HEK293 (cell line): ENCODE results near the gene CLDN18.

Source experiments
- BCL11A ChIP-seq: fragments of 450-650 bp; formaldehyde crosslinking; IDR thresholded peaks from 2 replicates; pipeline ENCODE4 v1.5.1; 2016; ENCODE audit warnings: low read depth, missing biosample characterization, missing genetic modification characterization
- EGR2 ChIP-seq: fragments of 450-650 bp; formaldehyde crosslinking; IDR thresholded peaks from 2 replicates; pipeline ENCODE4 v1.5.1; 2016; ENCODE audit warnings: low read depth, missing biosample characterization, missing genetic modification characterization
- GLI2 ChIP-seq: fragments of 450-650 bp; formaldehyde crosslinking; IDR thresholded peaks from 2 replicates; pipeline ENCODE4; 2017; ENCODE audit warnings: missing biosample characterization, missing genetic modification characterization, low read depth, borderline replicate concordance
- KLF8 ChIP-seq: fragments of 450-650 bp; formaldehyde crosslinking; IDR thresholded peaks from 2 replicates; pipeline ENCODE4 v1.5.1; 2016; ENCODE audit warnings: missing biosample characterization, missing genetic modification characterization
- KLF9 ChIP-seq: fragments of 450-650 bp; formaldehyde crosslinking; IDR thresholded peaks from 2 replicates; pipeline ENCODE4 v1.5.1; 2016; ENCODE audit warnings: missing biosample characterization, missing genetic modification characterization, low read depth
- MYNN ChIP-seq: fragments of 450-650 bp; formaldehyde crosslinking; IDR thresholded peaks from 2 replicates; pipeline ENCODE4 v1.5.1; 2016; ENCODE audit warnings: missing biosample characterization, missing genetic modification characterization, borderline replicate concordance
- PBX3 ChIP-seq: sonication (generic); formaldehyde crosslinking; IDR thresholded peaks from 2 replicates; pipeline ENCODE4 v1.8.1; 2022; ENCODE audit warnings: mild to moderate bottlenecking, moderate library complexity, missing genetic modification reagents
- PRDM6 ChIP-seq: fragments of 450-650 bp; formaldehyde crosslinking; IDR thresholded peaks from 2 replicates; pipeline ENCODE4 v1.5.1; 2017; ENCODE audit warnings: missing biosample characterization, missing genetic modification characterization
- SP2 ChIP-seq: fragments of 450-650 bp; formaldehyde crosslinking; IDR thresholded peaks from 2 replicates; pipeline ENCODE4 v1.5.1; 2016; ENCODE audit warnings: missing biosample characterization, missing genetic modification characterization
- ZBTB26 ChIP-seq: fragments of 450-650 bp; formaldehyde crosslinking; optimal IDR thresholded peaks from 2 replicates; pipeline ENCODE3; 2016; ENCODE audit warnings: missing biosample characterization, mild to moderate bottlenecking, missing genetic modification characterization
- ZEB2 ChIP-seq: fragments of 450-650 bp; formaldehyde crosslinking; IDR thresholded peaks from 2 replicates; pipeline ENCODE4 v1.5.1; 2016; ENCODE audit warnings: missing biosample characterization, missing genetic modification characterization
- ZNF10 ChIP-seq: fragments of 450-650 bp; formaldehyde crosslinking; IDR thresholded peaks from 2 replicates; pipeline ENCODE4 v1.5.1; 2017; ENCODE audit warnings: missing biosample characterization, missing genetic modification characterization
- ZNF157 ChIP-seq: fragments of 450-650 bp; formaldehyde crosslinking; IDR thresholded peaks from 2 replicates; pipeline ENCODE4 v1.5.1; 2016; ENCODE audit warnings: missing biosample characterization, missing genetic modification characterization
- ZNF16 ChIP-seq: fragments of 450-650 bp; formaldehyde crosslinking; IDR thresholded peaks from 2 replicates; pipeline ENCODE4 v1.5.1; 2016; ENCODE audit warnings: low read depth, missing biosample characterization, missing genetic modification characterization
- ZNF18 ChIP-seq: fragments of 450-650 bp; formaldehyde crosslinking; IDR thresholded peaks from 2 replicates; pipeline ENCODE4 v1.5.1; 2016; ENCODE audit warnings: missing biosample characterization, missing genetic modification characterization
- ZNF221 ChIP-seq: fragments of 450-650 bp; formaldehyde crosslinking; IDR thresholded peaks from 2 replicates; pipeline ENCODE4 v1.5.1; 2017; ENCODE audit warnings: missing biosample characterization, missing genetic modification characterization, borderline replicate concordance
- ZNF239 ChIP-seq: fragments of 450-650 bp; formaldehyde crosslinking; IDR thresholded peaks from 2 replicates; pipeline ENCODE4 v1.5.1; 2016; ENCODE audit warnings: missing biosample characterization, missing genetic modification characterization
- ZNF324 ChIP-seq: fragments of 450-650 bp; formaldehyde crosslinking; IDR thresholded peaks from 2 replicates; pipeline ENCODE4 v1.5.1; 2016; ENCODE audit warnings: missing biosample characterization, missing genetic modification characterization
- ZNF341 ChIP-seq: fragments of 450-650 bp; formaldehyde crosslinking; IDR thresholded peaks from 2 replicates; pipeline ENCODE4; 2016; ENCODE audit warnings: low read depth, missing biosample characterization, missing genetic modification characterization
- ZNF354C ChIP-seq: fragments of 450-650 bp; formaldehyde crosslinking; IDR thresholded peaks from 2 replicates; pipeline ENCODE4 v1.5.1; 2016; ENCODE audit warnings: missing biosample characterization, missing genetic modification characterization, low read depth, borderline replicate concordance
- ZNF426 ChIP-seq: fragments of 450-650 bp; formaldehyde crosslinking; IDR thresholded peaks from 2 replicates; pipeline ENCODE4 v1.5.1; 2017; ENCODE audit warnings: missing biosample characterization, missing genetic modification characterization, mild to moderate bottlenecking, inconsistent platforms, moderate library complexity
- ZNF433 ChIP-seq: fragments of 450-650 bp; formaldehyde crosslinking; IDR thresholded peaks from 2 replicates; pipeline ENCODE4 v1.5.1; 2016; ENCODE audit warnings: missing biosample characterization, missing genetic modification characterization, low read depth
- ZNF510 ChIP-seq: fragments of 450-650 bp; formaldehyde crosslinking; IDR thresholded peaks from 2 replicates; pipeline ENCODE4 v1.5.1; 2018; ENCODE audit warnings: mild to moderate bottlenecking, missing genetic modification characterization, missing biosample characterization; ENCODE audit not compliant: insufficient replicate concordance
- ZNF514 ChIP-seq: fragments of 450-650 bp; formaldehyde crosslinking; IDR thresholded peaks from 2 replicates; pipeline ENCODE4 v1.5.1; 2016; ENCODE audit warnings: missing biosample characterization, missing genetic modification characterization
- ZNF521 ChIP-seq: fragments of 450-650 bp; formaldehyde crosslinking; IDR thresholded peaks from 2 replicates; pipeline ENCODE4 v1.5.1; 2017; ENCODE audit warnings: missing biosample characterization, mild to moderate bottlenecking, missing genetic modification characterization
- ZNF529 ChIP-seq: fragments of 450-650 bp; formaldehyde crosslinking; IDR thresholded peaks from 2 replicates; pipeline ENCODE4 v1.5.1; 2017; ENCODE audit warnings: missing genetic modification characterization, missing biosample characterization; ENCODE audit not compliant: insufficient replicate concordance
- ZNF544 ChIP-seq: fragments of 450-650 bp; formaldehyde crosslinking; IDR thresholded peaks from 2 replicates; pipeline ENCODE4 v1.5.0; 2017; ENCODE audit warnings: missing biosample characterization, missing genetic modification characterization
- ZNF704 ChIP-seq: fragments of 450-650 bp; formaldehyde crosslinking; IDR thresholded peaks from 2 replicates; pipeline ENCODE4 v1.5.1; 2016; ENCODE audit warnings: missing biosample characterization, missing genetic modification characterization
- ZNF747 ChIP-seq: fragments of 450-650 bp; formaldehyde crosslinking; IDR thresholded peaks from 2 replicates; pipeline ENCODE4 v1.5.1; 2016; ENCODE audit warnings: missing biosample characterization, missing genetic modification characterization
- ZNF792 ChIP-seq: fragments of 450-650 bp; formaldehyde crosslinking; IDR thresholded peaks from 2 replicates; pipeline ENCODE4 v1.5.1; 2016; ENCODE audit warnings: missing biosample characterization, missing genetic modification characterization
- ZNF837 ChIP-seq: fragments of 450-650 bp; formaldehyde crosslinking; IDR thresholded peaks from 2 replicates; pipeline ENCODE4 v1.5.1; 2016; ENCODE audit warnings: missing biosample characterization, missing genetic modification characterization
- ZSCAN4 ChIP-seq: fragments of 450-650 bp; formaldehyde crosslinking; IDR thresholded peaks from 2 replicates; pipeline ENCODE4 v1.5.1; 2017; ENCODE audit warnings: missing biosample characterization, missing genetic modification characterization

CLDN18 gene

GRCh38 chr3:138082085-138082991 lies 72.4 kb downstream of the CLDN18 start (continued):
- no peak for TF ChIP-seq ZNF529 (tag by site-specific recombination)
- TF ChIP-seq ZNF18: peak; percentile 37; the same call in 1 of the 2 replicates
- no peak for TF ChIP-seq PBX3 (CRISPR knock-in tag)
- no peak for TF ChIP-seq ZNF324 (tag by site-specific recombination)
- no peak for TF ChIP-seq ZNF354C (tag by site-specific recombination)
- no peak; the same call in none of the 2 replicates for TF ChIP-seq SP2 (tag by site-specific recombination)
- TF ChIP-seq ZNF837 (tag by site-specific recombination): no peak
- peak; percentile 83 for TF ChIP-seq ZSCAN4 (tag by site-specific recombination)
- TF ChIP-seq ZNF16 (tag by site-specific recombination): no peak
- peak; percentile 52; the same call in 1 of the 2 replicates for TF ChIP-seq KLF8 (tag by site-specific recombination)
- TF ChIP-seq ZNF514: no peak
- peak; percentile 84 for TF ChIP-seq ZEB2 (tag by site-specific recombination)
- no peak for TF ChIP-seq ZNF792
- TF ChIP-seq ZNF704: no peak
- TF ChIP-seq ZNF426 (tag by site-specific recombination): no peak
- TF ChIP-seq ZNF544: no peak
- TF ChIP-seq ZNF433: no peak
- TF ChIP-seq ZNF510 (tag by site-specific recombination): no peak
- no peak for TF ChIP-seq ZNF221 (tag by site-specific recombination)
- TF ChIP-seq ZNF521 (tag by site-specific recombination): no peak
- no peak for TF ChIP-seq EGR2
- peak; percentile 58 for TF ChIP-seq BCL11A (tag by site-specific recombination)
- peak; percentile 70 for TF ChIP-seq ZNF341
- TF ChIP-seq GLI2 (tag by site-specific recombination): no peak
- TF ChIP-seq ZNF747: no peak
- TF ChIP-seq MYNN (tag by site-specific recombination): no peak
- TF ChIP-seq ZNF10 (tag by site-specific recombination): peak; percentile 82
- TF ChIP-seq ZBTB26: no peak
- no peak for TF ChIP-seq ZNF239 (tag by site-specific recombination)
- TF ChIP-seq PRDM6 (tag by site-specific recombination): peak; percentile 87
- no peak for TF ChIP-seq KLF9
- TF ChIP-seq ZNF157: no peak
